CD4-positive, CD25-positive, alpha-beta regulatory T cell (primary cell): ENCODE data around the gene EWSR1. TPM values are rescaled to one million over a fixed set of nuclear protein-coding genes. Genes with fewer than 3 reads are reported as not detected.

Source experiments
- ATAC-seq, 2 donors: fragments of 150-1000 bp; cut with Tn5 transposase; one replicate each; pipeline ENCODE4 v1.10.0; 2021; ENCODE audit warnings: low read depth in 2 of 2, moderate number of reproducible peaks in 2 of 2, moderate library complexity in 1 of 2
- DNase-seq, 3 donors: peaks; one replicate each; pipeline versions ENCODE4 v3.0.0 to v3.0.0-alpha.2; 2012 to 2022; ENCODE audit warnings: mixed read lengths in 1 of 3
- H3K27ac ChIP-seq: one replicate; pipeline ENCODE4 v1.7.0; 2013; ENCODE audit warnings: mild to moderate bottlenecking, low read length; ENCODE audit not compliant: insufficient read depth, poor library complexity, severe bottlenecking
- H3K27me3 ChIP-seq: one replicate; pipeline ENCODE4 v1.7.0; 2013; ENCODE audit warnings: low read length; ENCODE audit not compliant: control insufficient read depth, insufficient read depth
- H3K36me3 ChIP-seq: one replicate; pipeline ENCODE4 v1.7.0; 2013; ENCODE audit warnings: mild to moderate bottlenecking, low read length, moderate library complexity; ENCODE audit not compliant: control insufficient read depth, insufficient read depth
- H3K4me1 ChIP-seq: 2 replicates; pipeline ENCODE4 v1.7.0; 2013; ENCODE audit warnings: mild to moderate bottlenecking, low read length; ENCODE audit not compliant: insufficient read depth, control insufficient read depth, poor library complexity, severe bottlenecking
- H3K4me3 ChIP-seq: one replicate; pipeline ENCODE4 v1.7.0; 2013; ENCODE audit warnings: low read depth, mild to moderate bottlenecking, low read length, moderate library complexity
- H3K9me3 ChIP-seq, 2 experiments: 1 replicate in 1 of 2; 2 replicates in 1 of 2; pipeline ENCODE4 v1.7.0; 2013; ENCODE audit warnings: low read length in 2 of 2, mild to moderate bottlenecking in 1 of 2, moderate library complexity in 1 of 2; ENCODE audit not compliant: control insufficient read depth in 2 of 2
- H3K27ac Mint-ChIP-seq, 3 donors: one replicate each; pipeline ENCODE4 v1.8.0; 2020 to 2022; ENCODE audit warnings: mild to moderate bottlenecking in 3 of 3, mixed read lengths in 3 of 3, moderate library complexity in 2 of 3
- H3K27me3 Mint-ChIP-seq: one replicate; pipeline ENCODE4 v1.8.0; 2022; ENCODE audit warnings: mild to moderate bottlenecking, mixed read lengths
- H3K36me3 Mint-ChIP-seq: one replicate; pipeline ENCODE4 v1.8.0; 2020; ENCODE audit warnings: mixed read lengths
- H3K4me1 Mint-ChIP-seq, 4 donors: one replicate each; pipeline ENCODE4 v1.8.0; 2020 to 2022; ENCODE audit warnings: mixed read lengths in 4 of 4, mild to moderate bottlenecking in 1 of 4
- H3K4me3 Mint-ChIP-seq, 4 donors: one replicate each; pipeline ENCODE4 v1.8.0; 2020 to 2022; ENCODE audit warnings: mild to moderate bottlenecking in 4 of 4, mixed read lengths in 4 of 4, moderate library complexity in 3 of 4
- H3K9me3 Mint-ChIP-seq, 7 donors: one replicate each; pipeline ENCODE4 v1.8.0; 2020 to 2022; ENCODE audit warnings: mixed read lengths in 7 of 7, mild to moderate bottlenecking in 3 of 7, moderate library complexity in 2 of 7
- polyA plus RNA-seq, 4 donors: library from polyadenylated mRNA; unstranded; fragments of 300-500 nt; fragmentation: Illumina TruSeq; gene quantifications; one replicate each; pipeline ENCODE4 v1.2.3, GENCODE V29; 2021
- total RNA-seq: library from RNA; stranded (reverse); gene quantifications from one replicate; pipeline ENCODE4 v1.2.3, GENCODE V29; 2022

Gene EWSR1
- total and polyA plus RNA-seq, 5 donors from 2014 or later: 175 to 338 (median 198) TPM

- H3K9me3 Mint-ChIP-seq: no peaks in the 10 kb centered on the region
- no peak within 1 kb of the TSS for H3K27ac ChIP-seq
- H3K36me3 Mint-ChIP-seq: no peaks in the 10 kb centered on the region
- H3K27me3 Mint-ChIP-seq: peaks cover 40% of the 10 kb centered on the region
- peaks cover 21% of the 10 kb centered on the region for H3K4me1 ChIP-seq
- no peak within 1 kb of the TSS for H3K4me3 ChIP-seq
- peaks cover 7% of the 10 kb centered on the region for H3K27me3 ChIP-seq
- H3K27ac Mint-ChIP-seq: no peak within 1 kb of the TSS
- ATAC-seq (no peak), DNase-seq (no peak)
- H3K36me3 ChIP-seq: no peaks in the 10 kb centered on the region
- H3K4me1 Mint-ChIP-seq: peaks cover 0 to 17% (median 12%) of the 10 kb centered on the region in 4 donors
- H3K9me3 ChIP-seq: no peaks in the 10 kb centered on the region
- peak within 1 kb of the TSS; percentile 30 to 66 (median 42) for H3K4me3 Mint-ChIP-seq
These were observed 47.4 kb downstream of the EWSR1 start, which contains the start of gene RASL10A for GRCh38 chr22:29315286-29316140. TSS of gene RASL10A (minus strand) at chr22:29315697. CDS start at chr22:29315246, 451 bp downstream.

GRCh38 chr22:29316141-29316828 is 48.2 kb downstream of the EWSR1 start:
- Mint-ChIP-seq H3K9me3 (no peaks in the 10 kb centered on the region), H3K4me1 (peaks cover 0 to 17% (median 12%) of the 10 kb centered on the region in 4 donors), H3K27me3 (peaks cover 40% of the 10 kb centered on the region), H3K4me3 (peak overlapping the region in 3 of 4 donors; percentile 30 to 48 (median 40)), H3K36me3 (no peaks in the 10 kb centered on the region), H3K27ac (no peak overlapping the region)
- Histone ChIP-seq H3K4me3 (no peak overlapping the region), H3K4me1 (peaks cover 16% of the 10 kb centered on the region), H3K27ac (no peak overlapping the region), H3K27me3 (peaks cover 7% of the 10 kb centered on the region), H3K9me3 (no peaks in the 10 kb centered on the region), H3K36me3 (no peaks in the 10 kb centered on the region)
- ATAC-seq: no peak
- DNase-seq: no peak

GRCh38 chr22:29317827-29318454 is 49.9 kb downstream of the EWSR1 start:
- Mint-ChIP-seq H3K4me3 (no peak overlapping the region), H3K9me3 (no peaks in the 10 kb centered on the region), H3K36me3 (no peaks in the 10 kb centered on the region), H3K27ac (peak overlapping the region in 1 of 3 donors; percentile 86), H3K27me3 (peaks cover 30% of the 10 kb centered on the region), H3K4me1 (peaks cover 0 to 17% (median 12%) of the 10 kb centered on the region in 4 donors)
- no peak for DNase-seq
- H3K4me3 ChIP-seq: no peak overlapping the region
- H3K36me3 ChIP-seq: no peaks in the 10 kb centered on the region
- H3K27ac ChIP-seq: no peak overlapping the region
- H3K9me3 ChIP-seq: no peaks in the 10 kb centered on the region
- H3K4me1 ChIP-seq: peaks cover 16% of the 10 kb centered on the region
- H3K27me3 ChIP-seq: peaks cover 7% of the 10 kb centered on the region
- no peak for ATAC-seq

- peaks cover 4 to 12% (median 7%) of the 10 kb centered on the region in 4 donors for H3K4me1 Mint-ChIP-seq
- peaks cover 11% of the 10 kb centered on the region for H3K4me1 ChIP-seq
- H3K27me3 ChIP-seq: peaks cover 4% of the 10 kb centered on the region
- H3K4me3 Mint-ChIP-seq: no peak overlapping the region
- no peaks in the 10 kb centered on the region for H3K9me3 Mint-ChIP-seq
- DNase-seq (no peak), ATAC-seq (no peak)
- H3K4me3 ChIP-seq: no peak overlapping the region
- H3K27me3 Mint-ChIP-seq: peaks cover 24% of the 10 kb centered on the region
- H3K27ac ChIP-seq: no peak overlapping the region
- no peaks in the 10 kb centered on the region for H3K9me3 ChIP-seq
- H3K36me3 ChIP-seq: no peaks in the 10 kb centered on the region
- no peak overlapping the region for H3K27ac Mint-ChIP-seq
- no peaks in the 10 kb centered on the region for H3K36me3 Mint-ChIP-seq
These were observed 51.0 kb downstream of the EWSR1 start for GRCh38 chr22:29319072-29319471.

- no peak for DNase-seq
- H3K4me1 Mint-ChIP-seq: peaks cover 0 to 8% (median 3%) of the 10 kb centered on the region in 4 donors
- Histone ChIP-seq H3K27me3 (no peaks in the 10 kb centered on the region), H3K4me1 (no peaks in the 10 kb centered on the region), H3K9me3 (no peaks in the 10 kb centered on the region), H3K27ac (no peak overlapping the region), H3K4me3 (no peak overlapping the region), H3K36me3 (no peaks in the 10 kb centered on the region)
- no peaks in the 10 kb centered on the region for H3K36me3 Mint-ChIP-seq
- no peak for ATAC-seq
- H3K27ac Mint-ChIP-seq: no peak overlapping the region
- H3K4me3 Mint-ChIP-seq: no peak overlapping the region
- H3K9me3 Mint-ChIP-seq: no peaks in the 10 kb centered on the region
- H3K27me3 Mint-ChIP-seq: peaks cover 17% of the 10 kb centered on the region
These were observed 52.5 kb downstream of the EWSR1 start for GRCh38 chr22:29320546-29320945.

- Histone ChIP-seq H3K36me3 (peaks cover 16% of the 10 kb centered on the region), H3K9me3 (no peaks in the 10 kb centered on the region), H3K4me1 (no peaks in the 10 kb centered on the region), H3K4me3 (no peak overlapping the region), H3K27ac (no peak overlapping the region), H3K27me3 (no peaks in the 10 kb centered on the region)
- no peak overlapping the region for H3K4me3 Mint-ChIP-seq
- H3K36me3 Mint-ChIP-seq: peaks cover 4% of the 10 kb centered on the region
- no peaks in the 10 kb centered on the region for H3K9me3 Mint-ChIP-seq
- ATAC-seq (no peak), DNase-seq (no peak)
- no peak overlapping the region for H3K27ac Mint-ChIP-seq
- peaks cover 0 to 4% (median 0%) of the 10 kb centered on the region in 4 donors for H3K4me1 Mint-ChIP-seq
- no peaks in the 10 kb centered on the region for H3K27me3 Mint-ChIP-seq
These were observed 55.6 kb downstream of the EWSR1 start for GRCh38 chr22:29323641-29324040.

- H3K4me1 Mint-ChIP-seq: peaks cover 0 to 4% (median 0%) of the 10 kb centered on the region in 4 donors
- peaks cover 8% of the 10 kb centered on the region for H3K36me3 Mint-ChIP-seq
- Histone ChIP-seq H3K27ac (no peak overlapping the region), H3K9me3 (no peaks in the 10 kb centered on the region), H3K4me3 (no peak overlapping the region), H3K36me3 (peaks cover 25% of the 10 kb centered on the region), H3K27me3 (no peaks in the 10 kb centered on the region), H3K4me1 (no peaks in the 10 kb centered on the region)
- H3K27ac Mint-ChIP-seq: no peak overlapping the region
- H3K4me3 Mint-ChIP-seq: no peak overlapping the region
- no peaks in the 10 kb centered on the region for H3K9me3 Mint-ChIP-seq
- ATAC-seq: no peak
- H3K27me3 Mint-ChIP-seq: no peaks in the 10 kb centered on the region
- DNase-seq: no peak
These were observed 57.3 kb downstream of the EWSR1 start for GRCh38 chr22:29325356-29325755.
